ENCODE measurements around the gene PRKAG1.

PRKAG1 gene

GRCh38 chr12:49034286-49034622, 15.7 kb upstream of the PRKAG1 start:
- no peak for DNase-seq (ENCODE audit: extremely low read depth, low read depth)
- TF ChIP-seq CTCF (IDR thresholded peaks at IDR 0.05; ENCODE audit: low read depth, low read length) = no peak

DNA sequence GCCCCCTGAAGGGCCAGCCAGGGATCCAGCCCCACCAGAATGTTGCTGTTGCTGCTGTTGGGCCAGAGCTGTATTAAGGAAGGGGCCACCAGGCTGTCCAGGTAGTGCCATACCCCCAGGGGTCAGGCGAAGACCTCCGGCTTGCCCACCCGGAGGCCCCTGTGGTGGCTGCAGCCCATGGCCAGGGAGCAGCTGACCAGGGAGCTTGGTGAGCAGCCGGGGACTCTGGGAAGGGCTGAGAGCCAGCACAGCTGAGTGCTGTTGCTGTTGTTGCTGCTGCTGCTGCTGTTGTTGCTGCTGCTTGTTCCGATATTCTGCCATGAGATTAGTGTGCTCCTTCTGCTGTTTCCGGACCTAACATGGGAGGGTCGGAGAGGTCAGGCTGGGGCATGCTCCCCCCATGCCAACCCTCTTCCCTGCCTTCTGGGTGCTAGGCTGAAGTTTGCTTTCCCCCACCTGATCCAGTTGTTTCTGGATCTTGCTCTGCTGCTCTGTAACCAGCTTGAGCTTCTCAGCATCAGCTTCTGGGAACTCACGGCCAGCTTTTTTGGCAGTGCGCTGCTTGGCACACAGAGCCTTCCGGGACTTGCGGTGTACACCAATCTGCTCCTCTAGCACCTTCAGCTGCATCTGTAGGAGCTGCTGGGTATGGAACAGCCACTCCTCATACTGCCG, 15.2 kb upstream of the PRKAG1 start:
- no peak for DNase-seq (ENCODE audit: extremely low read depth, low read depth)
- no peak for TF ChIP-seq CTCF (IDR thresholded peaks at IDR 0.05; ENCODE audit: low read depth, low read length)

DNA sequence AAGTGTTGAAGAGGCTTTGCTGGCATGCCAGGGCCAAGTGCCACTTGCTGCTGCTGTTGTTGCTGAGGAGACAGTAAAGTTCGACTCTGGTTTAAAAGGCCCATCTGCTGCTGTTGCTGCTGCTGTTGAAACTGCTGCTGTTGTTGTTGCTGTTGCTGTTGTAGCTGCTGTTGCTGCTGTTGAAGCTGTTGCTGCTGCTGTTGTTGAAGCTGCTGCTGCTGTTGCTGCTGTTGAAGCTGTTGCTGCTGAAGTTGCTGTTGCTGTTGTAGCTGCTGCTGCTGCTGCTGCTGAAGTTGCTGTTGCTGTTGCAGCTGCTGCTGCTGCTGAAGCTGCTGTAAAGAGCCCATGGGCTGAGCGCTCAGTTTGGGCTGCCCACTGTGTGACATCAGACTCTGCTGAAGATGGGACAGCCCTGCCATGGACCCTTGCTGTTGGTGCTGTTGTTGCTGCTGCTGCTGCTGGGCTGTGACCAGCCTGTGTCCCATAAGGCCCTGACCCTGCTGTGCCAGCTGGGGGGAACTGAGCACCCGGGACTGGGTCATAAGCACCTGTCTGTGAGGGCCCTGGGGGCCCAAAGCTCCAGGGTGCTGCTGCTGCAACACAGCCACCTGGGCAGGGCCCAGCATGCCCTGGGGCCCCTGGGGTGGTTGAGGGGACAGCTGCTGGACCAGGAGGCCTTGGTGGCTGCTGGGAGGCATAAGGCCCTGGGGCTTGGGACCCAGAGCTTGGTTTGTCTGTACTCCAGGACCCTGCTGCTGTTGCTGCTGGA, 14.3 kb upstream of the PRKAG1 start:
- no peak for DNase-seq (ENCODE audit: extremely low read depth, low read depth)
- TF ChIP-seq CTCF (IDR thresholded peaks at IDR 0.05; ENCODE audit: low read depth, low read length) = no peak

GRCh38 chr12:49032276-49032675, 13.7 kb upstream of the PRKAG1 start:
- no peak for TF ChIP-seq CTCF (IDR thresholded peaks at IDR 0.05; ENCODE audit: low read depth, low read length)
- DNase-seq (ENCODE audit: extremely low read depth, low read depth) = no peak

DNA sequence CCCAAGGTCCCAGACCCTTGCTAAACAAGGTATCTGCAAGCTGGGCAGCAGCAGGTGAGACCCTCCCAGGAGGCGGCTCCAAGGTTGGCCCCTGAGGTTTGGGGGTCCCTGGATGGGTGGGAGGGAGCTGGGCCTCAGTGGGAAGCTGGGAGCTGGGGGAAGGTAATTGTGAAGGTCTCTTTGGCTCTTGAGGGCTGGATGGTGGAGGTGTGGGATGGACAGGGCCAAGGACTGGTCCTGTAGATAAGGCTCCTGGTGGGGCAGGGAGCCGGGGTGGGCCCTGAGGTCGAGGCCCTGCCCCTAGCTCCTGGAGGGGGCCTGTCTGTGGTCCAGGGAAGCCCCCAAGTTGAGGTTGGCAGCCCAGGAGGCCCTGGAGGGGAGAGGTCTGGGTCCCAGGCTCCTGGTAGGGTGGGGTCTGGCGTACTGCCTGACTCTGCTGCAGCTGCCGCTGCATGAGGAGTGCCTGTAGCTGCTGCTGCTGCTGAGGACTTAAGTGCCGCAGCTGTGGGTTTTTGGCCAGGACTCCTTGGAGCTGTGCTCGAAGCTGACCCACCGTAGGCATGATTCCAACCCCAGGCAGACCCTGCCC, 13.1 kb upstream of the PRKAG1 start:
- no peak for DNase-seq (ENCODE audit: extremely low read depth, low read depth)
- no peak for TF ChIP-seq CTCF (IDR thresholded peaks at IDR 0.05; ENCODE audit: low read depth, low read length)

DNA sequence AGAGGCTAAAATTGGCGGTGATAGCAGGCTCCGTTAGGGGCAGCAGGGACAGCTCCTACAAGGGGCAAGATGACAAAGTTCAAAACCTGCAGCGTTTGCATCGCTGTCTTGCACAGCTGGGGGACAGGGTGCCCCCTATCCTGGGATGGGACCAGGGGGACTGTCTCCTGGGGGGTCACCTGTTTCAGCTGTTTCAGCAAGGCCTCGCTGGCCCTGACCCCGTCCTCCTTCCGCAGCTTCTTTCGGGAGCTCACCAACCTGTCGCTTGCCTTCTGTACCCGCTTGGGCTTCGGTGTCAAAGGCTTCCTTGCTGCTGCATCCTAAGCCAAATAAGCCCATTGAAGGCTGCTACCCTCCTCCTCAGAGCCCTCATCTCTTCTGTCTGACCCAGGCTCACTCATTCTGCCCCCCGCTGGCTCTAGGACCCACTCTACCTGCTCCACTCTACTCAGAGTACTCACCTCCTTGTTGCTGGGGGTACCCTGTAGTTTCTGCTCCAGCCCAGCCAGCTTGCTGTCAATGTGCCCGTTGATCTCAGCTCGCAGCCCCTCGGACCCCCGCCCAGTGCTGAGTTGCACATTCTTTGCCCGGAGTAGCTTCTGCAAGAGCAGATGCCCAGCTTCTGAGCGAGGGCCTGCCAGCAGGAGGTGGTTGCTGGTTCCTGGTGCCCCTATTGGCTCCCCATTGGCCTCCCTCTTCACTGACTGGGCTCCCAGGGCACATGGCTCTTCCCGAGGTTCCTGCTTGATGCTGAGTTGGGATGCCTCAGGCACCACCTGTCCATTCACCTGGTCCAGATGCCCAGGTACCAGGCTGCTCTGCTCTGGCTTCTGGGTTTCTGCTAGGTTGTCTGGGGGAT, 12.4 kb upstream of the PRKAG1 start:
- TF ChIP-seq CTCF (IDR thresholded peaks at IDR 0.05; ENCODE audit: low read depth, low read length) = no peak
- DNase-seq (ENCODE audit: extremely low read depth, low read depth) = no peak

All from AG09319 (cell line).